Osteocyte (in vitro differentiated cells): ENCODE results near the gene NPDC1. TPM values are rescaled to one million over a fixed set of nuclear protein-coding genes. Genes with fewer than 3 reads are reported as not detected.

Source experiments
- DNase-seq: peaks from one replicate; pipeline ENCODE4 v3.0.0; 2021; ENCODE audit warnings: mixed read lengths; ENCODE audit not compliant: unreplicated experiment; ENCODE audit errors: extremely low spot score
- H3K27ac Mint-ChIP-seq: one replicate; pipeline ENCODE4 v1.8.0; 2021; ENCODE audit warnings: mild to moderate bottlenecking, mixed read lengths; ENCODE audit not compliant: unreplicated experiment
- H3K27me3 Mint-ChIP-seq: one replicate; pipeline ENCODE4 v1.8.0; 2021; ENCODE audit warnings: mixed read lengths; ENCODE audit not compliant: unreplicated experiment
- H3K36me3 Mint-ChIP-seq: one replicate; pipeline ENCODE4 v1.8.0; 2021; ENCODE audit warnings: mixed read lengths; ENCODE audit not compliant: unreplicated experiment
- H3K4me1 Mint-ChIP-seq: one replicate; pipeline ENCODE4 v1.8.0; 2021; ENCODE audit warnings: mixed read lengths; ENCODE audit not compliant: unreplicated experiment
- H3K4me3 Mint-ChIP-seq: one replicate; pipeline ENCODE4 v1.8.0; 2021; ENCODE audit warnings: mild to moderate bottlenecking, moderate library complexity, mixed read lengths; ENCODE audit not compliant: unreplicated experiment
- H3K9me3 Mint-ChIP-seq: one replicate; pipeline ENCODE4 v1.8.0; 2021; ENCODE audit warnings: mixed read lengths; ENCODE audit not compliant: unreplicated experiment
- CTCF ChIP-seq: fragments of 200-600 bp; sonication (generic); IDR thresholded peaks from 2 replicates; pipeline ENCODE4 v1.5.0; 2021; ENCODE audit warnings: antibody characterized with exemption, mild to moderate bottlenecking, moderate library complexity
- total RNA-seq: library from RNA; stranded (reverse); gene quantifications from 2 replicates; pipeline ENCODE4 v1.2.1, GENCODE V29; 2021

Gene NPDC1
- total RNA-seq, 1 donor from 2014 or later, result 91.0 TPM

GRCh38 chr9:137026828-137027227, 19.1 kb downstream of the NPDC1 start:
- no peak for TF ChIP-seq CTCF
- H3K27me3 Mint-ChIP-seq, result no peaks in the 10 kb centered on the region
- DNase-seq, result no peak
- no peaks in the 10 kb centered on the region for H3K36me3 Mint-ChIP-seq
- H3K27ac Mint-ChIP-seq, result no peak overlapping the region
- H3K9me3 Mint-ChIP-seq, result no peaks in the 10 kb centered on the region
- H3K4me1 Mint-ChIP-seq, result peaks cover 12% of the 10 kb centered on the region
- peak overlapping the region; percentile 77 for H3K4me3 Mint-ChIP-seq

- H3K36me3 Mint-ChIP-seq, result no peaks in the 10 kb centered on the region
- TF ChIP-seq CTCF, result no peak
- no peak overlapping the region for H3K27ac Mint-ChIP-seq
- peaks cover 12% of the 10 kb centered on the region for H3K4me1 Mint-ChIP-seq
- no peaks in the 10 kb centered on the region for H3K9me3 Mint-ChIP-seq
- peak overlapping the region; percentile 35 for H3K4me3 Mint-ChIP-seq
- H3K27me3 Mint-ChIP-seq, result no peaks in the 10 kb centered on the region
- no peak for DNase-seq
Measured at GRCh38 chr9:137026384-137026783, 19.6 kb downstream of the NPDC1 start.

GRCh38 chr9:137025517-137025966, 20.4 kb downstream of the NPDC1 start:
- Mint-ChIP-seq H3K27ac (no peak overlapping the region), H3K4me3 (no peak overlapping the region), H3K4me1 (peaks cover 12% of the 10 kb centered on the region), H3K9me3 (no peaks in the 10 kb centered on the region), H3K36me3 (no peaks in the 10 kb centered on the region), H3K27me3 (no peaks in the 10 kb centered on the region)
- no peak for DNase-seq
- TF ChIP-seq CTCF, result no peak

GRCh38 chr9:137023583-137023991, 22.4 kb downstream of the NPDC1 start:
- H3K4me3 Mint-ChIP-seq, result no peak overlapping the region
- no peaks in the 10 kb centered on the region for H3K9me3 Mint-ChIP-seq
- no peak for DNase-seq
- H3K27ac Mint-ChIP-seq, result no peak overlapping the region
- TF ChIP-seq CTCF, result no peak
- H3K36me3 Mint-ChIP-seq, result peaks cover 2% of the 10 kb centered on the region
- peaks cover 8% of the 10 kb centered on the region for H3K4me1 Mint-ChIP-seq
- no peaks in the 10 kb centered on the region for H3K27me3 Mint-ChIP-seq

GRCh38 chr9:137023157-137023556, 22.8 kb downstream of the NPDC1 start:
- Mint-ChIP-seq H3K9me3 (no peaks in the 10 kb centered on the region), H3K27me3 (no peaks in the 10 kb centered on the region), H3K4me1 (peaks cover 8% of the 10 kb centered on the region), H3K4me3 (no peak overlapping the region), H3K27ac (no peak overlapping the region), H3K36me3 (peaks cover 2% of the 10 kb centered on the region)
- no peak for DNase-seq
- TF ChIP-seq CTCF, result no peak
